ENCODE data around the gene RNF212B. TPM values are rescaled to one million over a fixed set of nuclear protein-coding genes. Genes with fewer than 3 reads are reported as not detected.

Gene RNF212B
- total RNA-seq, 1 experiment from 2014 or later: 0.39 TPM

- Histone ChIP-seq H3K14ac (ENCODE audit: insufficient read depth, low read length) (no peak overlapping the region), H4K91ac (ENCODE audit: insufficient read length, low read depth, low read length) (no peak overlapping the region), H3K23me2 (ENCODE audit: insufficient read length, low read depth, low read length, poor library complexity, severe bottlenecking) (peaks cover 5% of the 10 kb centered on the region), H3K79me1 (ENCODE audit: insufficient read depth, low read depth, low read length, poor library complexity, severe bottlenecking) (no peaks in the 10 kb centered on the region), H3K18ac (ENCODE audit: insufficient read length, low read depth, low read length) (no peak overlapping the region), H2BK15ac (ENCODE audit: low read depth, low read length) (no peak overlapping the region), H4K20me1 (ENCODE audit: control insufficient read depth, insufficient read depth, insufficient read length) (no peaks in the 10 kb centered on the region), H4K8ac (replicated peaks; ENCODE audit: insufficient read length, low read depth, low read length) (no peak overlapping the region), H2BK12ac (ENCODE audit: insufficient read length, low read depth, low read length) (no peak overlapping the region), H2BK20ac (ENCODE audit: low read depth, low read length, poor library complexity, severe bottlenecking) (no peak overlapping the region), H3K56ac (ENCODE audit: insufficient read length, low read depth, low read length) (no peak overlapping the region), H3K9ac (ENCODE audit: extremely low read depth, insufficient read length, low read length) (no peak overlapping the region), H3K4ac (ENCODE audit: low read depth, low read length) (no peak overlapping the region), H3K79me2 (ENCODE audit: insufficient read depth, low read length) (no peaks in the 10 kb centered on the region), H3K4me2 (ENCODE audit: insufficient read depth, insufficient read length, low read length) (no peak overlapping the region), H3K9me3 (ENCODE audit: control insufficient read depth, low read depth, low read length) (no peaks in the 10 kb centered on the region), H2AFZ (ENCODE audit: low read length) (no peak overlapping the region), H3K27ac (ENCODE audit: insufficient read length, low read depth, low read length) (no peak overlapping the region), H3K27me3 (ENCODE audit: insufficient read depth, low read length) (no peaks in the 10 kb centered on the region), H4K5ac (ENCODE audit: insufficient read length, low read depth, low read length) (no peak overlapping the region), H3T11ph (ENCODE audit: low read length) (no peak overlapping the region), H3K4me1 (ENCODE audit: insufficient read depth, low read length) (no peaks in the 10 kb centered on the region; the same call in 1 of the 2 replicates), H2BK5ac (ENCODE audit: insufficient read length, low read length) (no peak overlapping the region), H3K23ac (ENCODE audit: insufficient read length, low read depth, low read length) (no peak overlapping the region), H2AK5ac (ENCODE audit: insufficient read length, low read length) (no peak overlapping the region), H2BK120ac (ENCODE audit: low read depth, low read length, poor library complexity, severe bottlenecking) (no peak overlapping the region)
- peaks cover 12 to 13% of the 10 kb centered on the region in 2 experiments for H3K4me1 Mint-ChIP-seq
- H3K4me3 Mint-ChIP-seq: no peak overlapping the region
- H3K27me3 Mint-ChIP-seq (ENCODE audit: low read depth): no peaks in the 10 kb centered on the region
- WGBS (ENCODE audit: extremely low coverage, insufficient read length, low lambda C conversion rate): no CpG with 5 or more reads among the region's 5 CpGs
- H3K36me3 Mint-ChIP-seq (ENCODE audit: insufficient read depth in 1 of 3, low read depth in 3 of 3): peaks cover 6 to 8% (median 7%) of the 10 kb centered on the region in 3 experiments; a peak in 6 of 7 replicates
- no peak for TF ChIP-seq CTCF (conservative IDR thresholded peaks at IDR 0.05)
- no peak for DNase-seq
- no peaks in the 10 kb centered on the region for H3K9me3 Mint-ChIP-seq
- H3K27ac Mint-ChIP-seq: no peak overlapping the region
Observed at GRCh38 chr14:23316300-23316699, 78.6 kb downstream of the RNF212B start.
